Epithelial cell of esophagus (primary cell): ENCODE measurements around the gene DTX3.
"Not testable (repeated sequence)": the region's sequence is repeated elsewhere in the genome, so short reads cannot be mapped to it uniquely, and the experiment has no call there.

ENCODE experiments used
- DNase-seq: peaks from one replicate; pipeline ENCODE4 v3.0.0; 2010; ENCODE audit warnings: low read depth
- H3K4me3 ChIP-seq: 2 replicates; pipeline ENCODE4 v1.5.1; 2011; ENCODE audit warnings: mild to moderate bottlenecking, low read length, control low read depth
- CTCF ChIP-seq: IDR thresholded peaks from 2 replicates; pipeline ENCODE4 v1.5.1; 2011; ENCODE audit warnings: low read depth, mild to moderate bottlenecking, low read length, control low read depth, inconsistent platforms; ENCODE audit not compliant: insufficient read depth; ENCODE audit errors: missing control alignments

The DTX3 gene

GRCh38 chr12:57616383-57617101, 11.9 kb downstream of the DTX3 start:
- no peak overlapping the region for H3K4me3 ChIP-seq
- TF ChIP-seq CTCF = no peak
- DNase-seq = peak; percentile 85

- DNase-seq = no peak
- TF ChIP-seq CTCF = no peak
- H3K4me3 ChIP-seq = no peak overlapping the region
These were observed 13.3 kb downstream of the DTX3 start for GRCh38 chr12:57617942-57618341.

- not testable (repeated sequence) for H3K4me3 ChIP-seq, DNase-seq
These were observed 13.8 kb downstream of the DTX3 start for GRCh38 chr12:57618431-57618830.

GRCh38 chr12:57618966-57619433, 14.4 kb downstream of the DTX3 start:
- no peak overlapping the region for H3K4me3 ChIP-seq
- DNase-seq = no peak
- no peak for TF ChIP-seq CTCF

- no peak for TF ChIP-seq CTCF
- peak; percentile 45 for DNase-seq
- H3K4me3 ChIP-seq = no peak overlapping the region
These were observed 15.0 kb downstream of the DTX3 start for GRCh38 chr12:57619434-57620244.

GRCh38 chr12:57620245-57620935, 15.8 kb downstream of the DTX3 start:
- no peak for DNase-seq
- no peak overlapping the region for H3K4me3 ChIP-seq
- TF ChIP-seq CTCF = no peak

GRCh38 chr12:57620936-57621496, 16.4 kb downstream of the DTX3 start:
- H3K4me3 ChIP-seq = peak overlapping the region; percentile 23
- DNase-seq = no peak
- TF ChIP-seq CTCF = no peak
